Measurements from ENCODE around the gene NEU2.

The NEU2 gene

GRCh38 chr2:233032551-233033320, at the start of gene NEU2:
Gene NEU2, plus strand, starts transcription at chr2:233032672. Its CDS starts 0 bp downstream, at chr2:233032672.
- DNase-seq: no peak

- DNase-seq: no peak
Measured at GRCh38 chr2:232982926-232983668, 49.4 kb upstream of the NEU2 start.

- no peak for DNase-seq
Measured at GRCh38 chr2:232983669-232984140, 48.8 kb upstream of the NEU2 start.

- no peak for DNase-seq
Measured at GRCh38 chr2:232984451-232985207, 47.8 kb upstream of the NEU2 start.

GRCh38 chr2:232986155-232986554, 46.3 kb upstream of the NEU2 start:
- DNase-seq: no peak

GRCh38 chr2:232993231-232993821, 39.1 kb upstream of the NEU2 start:
- DNase-seq: no peak

- no peak for DNase-seq
Measured at GRCh38 chr2:232994446-232994845, 38.0 kb upstream of the NEU2 start.

GRCh38 chr2:232997749-232998665, 34.5 kb upstream of the NEU2 start:
- DNase-seq: no peak

GRCh38 chr2:232998666-232998985, 33.8 kb upstream of the NEU2 start:
- DNase-seq: no peak

GRCh38 chr2:232999354-232999753, 33.1 kb upstream of the NEU2 start:
- DNase-seq: no peak

GRCh38 chr2:233000886-233001750, 31.4 kb upstream of the NEU2 start:
- DNase-seq: no peak

GRCh38 chr2:233002829-233003657, 29.4 kb upstream of the NEU2 start:
- no peak for DNase-seq

GRCh38 chr2:233003658-233004555, 28.6 kb upstream of the NEU2 start:
- DNase-seq: no peak

GRCh38 chr2:233005096-233005495, 27.4 kb upstream of the NEU2 start:
- no peak for DNase-seq

GRCh38 chr2:233006648-233007047, 25.8 kb upstream of the NEU2 start:
- no peak for DNase-seq

GRCh38 chr2:233007270-233007669, 25.2 kb upstream of the NEU2 start:
- no peak for DNase-seq

- DNase-seq: no peak
Measured at GRCh38 chr2:233007739-233008138, 24.7 kb upstream of the NEU2 start.

GRCh38 chr2:233009661-233010060, 22.8 kb upstream of the NEU2 start:
- DNase-seq: no peak
